KBM-7 (cell line): ENCODE data around the gene PAPLN.

Experiments
- DNase-seq: peaks from one replicate; pipeline ENCODE4 v3.0.0-alpha.2; 2015
- in situ Hi-C: fragments of 300-500 bp; cut with MboI; formaldehyde crosslinking; loops from 2 replicates; pipeline ENCODE4 v1.14.3; 2020; ENCODE audit warnings: low sequenced_read_pairs, low pct_unique_long_range_greater_than_20kb, mixed read lengths

PAPLN gene

DNA sequence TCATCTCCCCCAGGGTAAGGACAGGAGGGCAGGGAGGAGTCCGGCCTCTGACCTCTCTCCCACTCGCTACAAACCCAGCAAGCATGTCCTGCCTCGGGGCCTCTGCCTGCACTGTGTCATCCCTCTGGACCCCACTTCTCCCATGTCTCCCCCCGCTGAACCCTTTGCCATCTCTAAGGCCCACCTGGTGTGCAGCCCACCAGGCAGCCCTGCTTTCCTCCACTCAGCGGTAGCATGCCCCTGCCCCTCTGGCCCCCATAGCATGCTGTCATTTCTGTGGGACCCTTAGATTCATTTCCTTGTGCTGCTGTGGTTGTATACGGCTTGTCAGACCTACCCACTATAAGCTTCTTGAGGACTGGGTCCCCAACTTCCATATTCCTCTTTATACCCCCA, 17.7 kb downstream of the PAPLN start:
- in situ Hi-C loops, result no loop called here
- no peak for DNase-seq

- in situ Hi-C loops, result no loop called here
- DNase-seq, result no peak
These were observed 18.5 kb downstream of the PAPLN start for GRCh38 chr14:73255693-73256225.

GRCh38 chr14:73258076-73258475, 20.8 kb downstream of the PAPLN start:
- in situ Hi-C loops, result no loop called here
- no peak for DNase-seq

- DNase-seq, result no peak
- in situ Hi-C loops, result no loop called here
These were observed 21.7 kb downstream of the PAPLN start for GRCh38 chr14:73258845-73259611.

GRCh38 chr14:73259837-73260236, 22.5 kb downstream of the PAPLN start:
- DNase-seq, result no peak
- in situ Hi-C loops, result no loop called here

- DNase-seq, result no peak
- in situ Hi-C loops, result no loop called here
These were observed 23.3 kb downstream of the PAPLN start for GRCh38 chr14:73260574-73260973.

- DNase-seq, result no peak
- in situ Hi-C loops, result no loop called here
These were observed 23.8 kb downstream of the PAPLN start for GRCh38 chr14:73261075-73261474.

DNA sequence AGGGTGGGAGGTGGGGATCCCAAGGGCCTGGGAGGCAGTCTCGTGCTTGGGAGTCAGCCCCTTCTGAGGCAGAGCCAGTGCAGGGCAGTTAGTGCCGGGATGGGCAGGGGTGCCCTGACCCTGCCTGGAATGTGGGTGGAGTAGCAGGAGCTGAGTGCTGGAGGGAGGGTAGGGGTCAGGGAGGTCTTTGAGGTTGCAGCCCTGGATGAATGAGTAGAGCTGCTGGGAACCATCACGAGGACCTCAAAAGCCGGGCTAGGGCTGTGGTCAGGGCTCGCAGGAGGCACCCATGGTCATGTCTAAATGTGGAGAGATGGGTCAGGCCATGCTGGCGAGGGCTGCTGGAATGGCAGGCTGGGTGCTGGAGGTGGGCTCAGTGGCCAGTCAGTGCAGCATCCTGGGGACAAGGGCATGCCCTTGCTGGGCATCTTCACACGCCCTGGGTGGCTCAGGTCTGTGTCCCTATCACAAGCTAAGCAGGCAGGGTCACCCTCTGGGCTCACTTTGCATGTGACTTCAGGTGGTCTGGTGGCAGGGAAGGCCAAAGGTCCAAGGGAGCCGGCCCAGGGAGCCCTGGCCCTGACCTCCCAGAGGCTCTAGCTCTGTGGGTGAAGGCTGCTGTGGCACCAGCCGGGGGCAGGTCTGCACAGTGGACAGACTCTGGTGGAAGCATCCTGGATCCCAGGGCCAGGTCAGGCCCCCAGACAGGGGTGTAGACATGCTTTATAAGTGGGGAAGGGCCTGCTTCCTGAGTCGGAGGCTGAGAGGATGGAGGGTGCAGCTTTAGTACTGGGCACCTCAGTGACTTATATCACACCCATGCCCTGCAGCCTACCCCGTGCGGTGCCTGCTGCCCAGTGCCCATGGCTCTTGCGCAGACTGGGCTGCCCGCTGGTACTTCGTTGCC, 24.5 kb downstream of the PAPLN start:
- in situ Hi-C loops, result no loop called here
- DNase-seq, result no peak

GRCh38 chr14:73262427-73263183, 25.3 kb downstream of the PAPLN start:
- in situ Hi-C loops, result no loop called here
- DNase-seq, result no peak

GRCh38 chr14:73263606-73264005, 26.3 kb downstream of the PAPLN start:
- in situ Hi-C loops, result no loop called here
- DNase-seq, result no peak

DNA sequence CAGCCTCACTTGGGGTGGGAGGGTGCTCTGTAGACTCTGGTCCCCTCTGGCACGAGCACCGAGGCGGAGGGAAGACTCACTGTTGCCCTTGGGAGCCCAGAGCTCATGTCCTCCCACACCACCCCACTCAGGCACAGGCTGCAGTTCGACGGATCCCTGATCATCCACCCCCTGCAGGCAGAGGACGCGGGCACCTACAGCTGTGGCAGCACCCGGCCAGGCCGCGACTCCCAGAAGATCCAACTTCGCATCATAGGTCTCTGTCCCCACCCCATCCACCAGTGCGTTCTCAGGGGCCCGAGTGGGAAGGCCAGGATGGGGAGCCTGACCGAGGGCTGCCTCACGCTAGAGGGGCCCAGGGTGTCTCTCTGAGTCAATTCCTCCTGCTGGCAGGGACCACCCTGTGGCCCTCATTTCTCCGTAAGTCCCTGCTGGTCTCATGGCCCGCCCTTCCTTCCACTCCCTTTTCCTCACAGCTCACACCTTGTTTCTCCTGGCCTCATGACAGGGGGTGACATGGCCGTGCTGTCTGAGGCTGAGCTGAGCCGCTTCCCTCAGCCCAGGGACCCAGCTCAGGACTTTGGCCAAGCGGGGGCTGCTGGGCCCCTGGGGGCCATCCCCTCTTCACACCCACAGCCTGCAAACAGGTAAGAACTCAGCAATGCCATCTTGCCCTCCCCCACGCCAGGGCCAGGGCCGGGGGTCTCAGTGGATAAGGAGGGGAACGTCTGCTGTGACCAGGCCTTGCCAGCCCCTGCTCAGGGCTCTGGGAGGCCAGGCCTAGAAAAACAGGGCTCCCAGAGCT, 27.0 kb downstream of the PAPLN start:
- no peak for DNase-seq
- in situ Hi-C loops, result no loop called here

DNA sequence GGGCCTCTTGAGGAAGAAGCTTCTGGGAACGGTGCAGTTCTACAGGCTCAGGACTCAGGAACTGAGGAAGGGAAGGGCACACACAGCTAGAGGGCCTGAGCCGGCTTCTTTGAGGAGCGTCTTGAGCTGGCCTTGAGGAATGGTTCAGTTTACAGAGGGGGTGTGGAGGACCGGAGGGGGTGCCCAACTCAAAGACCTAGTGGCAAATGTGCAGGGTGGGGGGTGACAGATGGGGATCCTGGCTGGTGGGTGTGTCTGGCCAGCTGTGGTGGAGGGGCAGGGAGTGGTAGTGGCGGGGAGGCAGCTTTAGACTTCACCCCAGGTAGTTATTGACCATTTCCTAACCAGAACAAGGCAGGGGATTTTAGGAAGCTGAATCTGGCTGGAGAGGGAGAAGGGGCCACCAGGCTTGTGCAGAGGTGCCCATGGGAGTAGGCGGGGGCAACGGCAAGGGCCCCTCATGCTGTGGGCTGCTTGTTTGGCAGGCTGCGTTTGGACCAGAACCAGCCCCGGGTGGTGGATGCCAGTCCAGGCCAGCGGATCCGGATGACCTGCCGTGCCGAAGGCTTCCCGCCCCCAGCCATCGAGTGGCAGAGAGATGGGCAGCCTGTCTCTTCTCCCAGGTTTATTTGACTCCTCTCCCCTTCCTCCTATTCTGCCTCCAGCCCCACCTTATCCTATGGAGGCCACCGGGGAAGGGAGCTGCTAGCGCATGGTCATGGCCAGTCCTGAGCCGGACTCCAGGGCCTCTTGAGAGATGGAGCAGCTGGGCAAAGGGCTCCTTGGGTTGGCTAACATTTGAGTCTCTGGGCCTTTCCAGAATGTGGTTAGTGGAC, 27.8 kb downstream of the PAPLN start:
- in situ Hi-C loops, result no loop called here
- DNase-seq, result no peak

DNA sequence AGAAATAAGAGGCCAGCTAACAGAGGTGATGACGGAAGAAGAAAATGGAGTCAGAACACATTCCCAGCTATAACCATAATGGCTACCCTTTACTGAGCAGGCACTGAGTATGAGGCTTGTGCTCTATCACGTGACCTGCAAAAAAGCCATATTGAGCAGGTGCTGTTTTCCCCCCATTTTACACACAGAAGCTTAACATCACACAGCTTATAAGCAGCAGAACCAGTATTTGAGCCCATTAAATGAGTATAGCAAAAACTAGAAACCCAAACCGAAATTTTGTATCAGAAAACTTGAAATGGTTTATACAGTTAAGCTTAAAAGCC, 28.4 kb downstream of the PAPLN start:
- no peak for DNase-seq
- in situ Hi-C loops, result no loop called here

DNA sequence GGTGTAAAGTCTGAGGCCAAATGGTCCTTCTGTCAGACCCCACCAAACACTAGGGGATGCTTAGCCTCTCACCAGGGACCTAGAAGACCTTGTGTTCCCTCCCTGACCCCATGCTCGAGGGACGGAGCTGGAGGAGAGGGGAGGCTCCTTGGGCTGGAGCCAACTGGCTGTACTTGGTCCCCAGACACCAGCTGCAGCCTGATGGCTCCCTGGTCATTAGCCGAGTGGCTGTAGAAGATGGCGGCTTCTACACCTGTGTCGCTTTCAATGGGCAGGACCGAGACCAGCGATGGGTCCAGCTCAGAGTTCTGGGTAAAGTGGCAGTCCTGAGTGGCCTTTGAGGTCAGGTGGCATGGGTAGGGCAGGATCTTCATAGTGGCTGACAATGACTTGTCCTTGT, 29.0 kb downstream of the PAPLN start:
- in situ Hi-C loops, result no loop called here
- DNase-seq, result no peak

GRCh38 chr14:73267474-73267873, 30.2 kb downstream of the PAPLN start:
- no peak for DNase-seq
- in situ Hi-C loops, result no loop called here

DNA sequence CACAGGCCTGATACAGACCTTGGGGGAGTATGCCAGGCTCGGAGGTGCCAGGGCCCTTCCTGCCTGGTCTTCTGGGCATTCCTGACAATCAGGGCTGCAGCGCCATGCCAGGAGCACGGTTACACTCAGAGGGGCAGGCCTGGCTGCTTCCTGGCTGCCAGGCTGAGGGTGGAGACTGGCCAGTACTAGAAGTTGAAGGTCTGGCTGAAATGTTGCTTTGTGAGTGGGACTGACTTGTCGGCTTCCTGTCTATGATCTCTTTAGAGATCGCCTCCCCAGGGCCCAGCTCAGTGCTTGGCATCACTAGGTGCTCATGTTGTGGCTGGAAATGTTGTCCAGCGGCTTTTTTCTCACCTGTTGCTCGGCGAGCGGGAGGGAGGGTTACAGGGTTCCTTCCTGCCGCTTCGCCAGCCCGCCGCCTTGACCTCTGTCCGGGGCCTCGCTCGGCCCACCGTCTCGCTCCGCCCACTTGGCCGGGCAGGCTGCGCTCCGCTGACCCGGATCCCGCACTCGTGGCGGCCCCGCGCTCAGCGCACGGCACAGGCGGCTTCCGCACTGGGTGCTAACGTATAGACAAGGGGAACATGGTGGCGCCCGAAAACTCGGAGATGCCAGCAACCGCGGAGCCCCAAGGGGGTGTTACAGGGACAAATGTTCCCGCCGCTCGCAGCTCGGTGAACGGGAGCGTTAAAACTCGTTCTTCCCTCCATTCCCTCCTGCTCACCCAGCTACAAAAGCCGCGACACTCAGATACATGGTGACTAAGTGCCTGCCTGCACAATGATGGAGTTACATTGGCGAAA, 32.6 kb downstream of the PAPLN start:
- no peak for DNase-seq
- in situ Hi-C loops, result no loop called here

DNA sequence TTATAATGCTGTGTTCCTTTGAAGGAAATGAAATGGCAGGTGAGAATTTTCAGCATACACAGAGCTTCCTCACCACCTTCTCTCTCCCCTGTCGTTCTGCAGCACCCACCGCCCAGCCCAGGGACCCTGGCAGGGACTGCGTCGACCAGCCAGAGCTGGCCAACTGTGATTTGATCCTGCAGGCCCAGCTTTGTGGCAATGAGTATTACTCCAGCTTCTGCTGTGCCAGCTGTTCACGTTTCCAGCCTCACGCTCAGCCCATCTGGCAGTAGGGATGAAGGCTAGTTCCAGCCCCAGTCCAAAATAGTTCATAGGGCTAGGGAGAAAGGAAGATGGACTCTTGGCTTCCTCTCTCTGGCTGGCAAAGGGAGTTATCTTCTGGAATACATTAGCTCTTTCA, 35.1 kb downstream of the PAPLN start:
- in situ Hi-C loops, result no loop called here
- no peak for DNase-seq
